ENCODE data around the gene ATP2A2.

The ATP2A2 gene

DNA sequence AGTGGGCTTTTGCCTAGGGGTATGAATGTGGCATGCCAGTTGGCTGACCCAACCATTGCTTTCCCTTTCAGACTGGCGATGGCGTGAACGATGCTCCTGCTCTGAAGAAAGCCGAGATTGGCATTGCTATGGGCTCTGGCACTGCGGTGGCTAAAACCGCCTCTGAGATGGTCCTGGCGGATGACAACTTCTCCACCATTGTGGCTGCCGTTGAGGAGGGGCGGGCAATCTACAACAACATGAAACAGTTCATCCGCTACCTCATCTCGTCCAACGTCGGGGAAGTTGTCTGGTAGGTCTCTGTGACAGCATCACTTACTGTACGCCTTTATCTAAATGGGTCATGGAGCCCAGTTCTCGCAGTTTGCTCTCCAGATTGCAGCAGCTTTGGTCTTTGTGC, 61.1 kb downstream of the ATP2A2 start:
- TF ChIP-seq, protein P1, sequence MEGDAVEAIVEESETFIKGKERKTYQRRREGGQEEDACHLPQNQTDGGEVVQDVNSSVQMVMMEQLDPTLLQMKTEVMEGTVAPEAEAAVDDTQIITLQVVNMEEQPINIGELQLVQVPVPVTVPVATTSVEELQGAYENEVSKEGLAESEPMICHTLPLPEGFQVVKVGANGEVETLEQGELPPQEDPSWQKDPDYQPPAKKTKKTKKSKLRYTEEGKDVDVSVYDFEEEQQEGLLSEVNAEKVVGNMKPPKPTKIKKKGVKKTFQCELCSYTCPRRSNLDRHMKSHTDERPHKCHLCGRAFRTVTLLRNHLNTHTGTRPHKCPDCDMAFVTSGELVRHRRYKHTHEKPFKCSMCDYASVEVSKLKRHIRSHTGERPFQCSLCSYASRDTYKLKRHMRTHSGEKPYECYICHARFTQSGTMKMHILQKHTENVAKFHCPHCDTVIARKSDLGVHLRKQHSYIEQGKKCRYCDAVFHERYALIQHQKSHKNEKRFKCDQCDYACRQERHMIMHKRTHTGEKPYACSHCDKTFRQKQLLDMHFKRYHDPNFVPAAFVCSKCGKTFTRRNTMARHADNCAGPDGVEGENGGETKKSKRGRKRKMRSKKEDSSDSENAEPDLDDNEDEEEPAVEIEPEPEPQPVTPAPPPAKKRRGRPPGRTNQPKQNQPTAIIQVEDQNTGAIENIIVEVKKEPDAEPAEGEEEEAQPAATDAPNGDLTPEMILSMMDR (IDR thresholded peaks at IDR 0.05): no peak

- TF ChIP-seq, protein P1 (IDR thresholded peaks at IDR 0.05): no peak
Measured at GRCh38 chr12:110343114-110343513, 62.1 kb downstream of the ATP2A2 start.

DNA sequence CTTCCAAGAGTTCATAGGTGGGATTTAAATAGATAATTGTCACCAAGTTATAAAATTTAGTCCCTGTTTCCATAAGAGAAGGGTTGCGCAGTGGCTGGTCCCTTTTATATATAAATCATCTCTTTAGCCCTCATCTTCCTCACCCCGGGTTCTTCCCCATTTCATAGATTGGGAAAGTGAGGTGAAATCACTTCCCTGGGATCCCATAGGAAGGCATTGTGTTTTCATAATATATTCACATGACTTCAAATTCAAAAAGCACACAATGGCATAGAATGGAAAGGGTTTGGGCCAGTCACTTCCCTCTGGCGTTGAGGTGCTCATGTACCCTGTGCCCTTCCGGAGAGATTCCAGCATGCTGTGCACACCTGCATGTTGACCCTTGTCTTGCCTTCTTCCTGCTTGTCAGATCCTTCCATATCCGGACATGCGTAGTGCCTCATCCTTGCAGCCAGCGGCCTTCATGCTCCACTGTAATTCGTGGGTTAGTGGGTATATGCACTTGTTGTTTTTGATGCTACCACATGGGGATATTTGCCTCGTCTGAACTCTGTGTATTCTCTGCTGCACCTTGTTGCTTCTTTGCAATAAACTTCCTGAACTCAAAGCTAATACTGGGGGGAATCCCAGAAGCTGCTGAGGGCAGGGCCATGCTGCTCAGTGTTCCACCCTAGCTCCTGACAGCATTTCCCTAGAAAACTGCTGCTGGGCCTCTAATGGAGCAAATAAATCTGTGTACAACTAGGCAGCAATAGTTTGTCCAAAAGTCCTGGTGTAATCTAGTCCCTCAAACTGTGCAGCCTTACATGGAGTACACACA, 62.9 kb downstream of the ATP2A2 start:
- TF ChIP-seq, protein P1 (IDR thresholded peaks at IDR 0.05): no peak

DNA sequence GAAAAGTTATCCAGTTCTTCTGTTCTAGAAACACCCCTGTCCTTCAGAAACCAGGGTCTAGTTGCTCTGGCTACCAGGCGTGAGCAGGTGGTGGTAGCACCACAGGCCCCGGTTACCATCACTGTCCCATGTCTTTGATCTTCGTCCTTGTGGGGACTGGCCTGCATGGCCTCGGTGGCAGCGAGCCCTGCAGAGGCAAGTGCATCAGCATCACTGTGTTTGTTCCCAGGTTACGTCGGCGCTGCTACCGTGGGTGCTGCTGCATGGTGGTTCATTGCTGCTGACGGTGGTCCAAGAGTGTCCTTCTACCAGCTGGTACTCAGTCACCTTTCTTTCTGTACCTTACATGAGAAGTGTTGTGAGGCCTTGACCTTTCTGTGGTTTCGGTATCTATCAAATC, 63.6 kb downstream of the ATP2A2 start:
- TF ChIP-seq, protein P1 (IDR thresholded peaks at IDR 0.05): no peak

DNA sequence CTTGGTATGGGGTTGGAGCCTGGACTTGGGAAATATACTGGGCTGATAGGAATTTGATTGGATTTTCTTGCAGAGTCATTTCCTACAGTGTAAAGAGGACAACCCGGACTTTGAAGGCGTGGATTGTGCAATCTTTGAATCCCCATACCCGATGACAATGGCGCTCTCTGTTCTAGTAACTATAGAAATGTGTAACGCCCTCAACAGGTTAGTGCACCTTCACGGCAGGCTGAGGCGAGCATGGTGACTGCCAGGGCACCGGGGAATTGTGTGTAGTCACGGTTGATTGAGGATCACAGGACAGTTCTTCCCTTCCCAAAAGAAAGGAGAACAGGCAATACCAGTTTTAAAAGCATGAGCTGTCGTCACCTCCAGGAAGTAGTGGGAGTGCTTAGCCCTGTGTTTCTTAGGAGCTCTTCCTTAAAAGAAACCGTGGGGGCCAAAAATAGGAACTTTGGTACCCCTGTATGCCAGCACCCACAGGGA, 64.2 kb downstream of the ATP2A2 start:
- TF ChIP-seq, protein P1 (IDR thresholded peaks at IDR 0.05): no peak

GRCh38 chr12:110345963-110346362, 64.9 kb downstream of the ATP2A2 start:
- TF ChIP-seq, protein P1 (IDR thresholded peaks at IDR 0.05): no peak

GRCh38 chr12:110347767-110348166, 66.7 kb downstream of the ATP2A2 start:
- TF ChIP-seq, protein P1 (IDR thresholded peaks at IDR 0.05): no peak

Measured in LNCAP (cell line).